GM18520 (cell line): ENCODE data around the gene CRYBA2.

Experiments used
- ATAC-seq: cut with Tn5 transposase; IDR thresholded peaks from one replicate; pipeline ENCODE4 v1.9.1; 2021; ENCODE audit not compliant: unreplicated experiment

Gene CRYBA2

GRCh38 chr2:218958276-218958675 is 34.9 kb downstream of the CRYBA2 start:
- ATAC-seq: no peak

GRCh38 chr2:218957671-218958070 is 35.6 kb downstream of the CRYBA2 start:
- ATAC-seq: no peak

- no peak for ATAC-seq
These were observed 37.2 kb downstream of the CRYBA2 start for GRCh38 chr2:218956039-218956438.

GRCh38 chr2:218954541-218955300 is 38.5 kb downstream of the CRYBA2 start:
- no peak for ATAC-seq

GRCh38 chr2:218953366-218953954 is 39.8 kb downstream of the CRYBA2 start:
- no peak for ATAC-seq

- ATAC-seq: no peak
These were observed 41.1 kb downstream of the CRYBA2 start for GRCh38 chr2:218952160-218952559.

GRCh38 chr2:218946621-218947020 is 46.6 kb downstream of the CRYBA2 start:
- no peak for ATAC-seq

- ATAC-seq: no peak
These were observed 48.3 kb downstream of the CRYBA2 start for GRCh38 chr2:218944759-218945404.
